Memory B cell (primary cell): ENCODE data around the gene DUSP9.

ENCODE experiments used
- ATAC-seq: fragments of 150-1000 bp; cut with Tn5 transposase; 2 replicates; pipeline ENCODE4 v1.10.0; 2021; ENCODE audit warnings: low read depth, mild to moderate bottlenecking, moderate library complexity
- DNase-seq, 2 donors: peaks; one replicate each; pipeline ENCODE4 v3.0.0; 2022; ENCODE audit warnings: low spot score in 2 of 2
- H3K27ac Mint-ChIP-seq: one replicate; pipeline ENCODE4 v1.8.0; 2022; ENCODE audit warnings: mild to moderate bottlenecking, moderate library complexity, mixed read lengths
- H3K27me3 Mint-ChIP-seq: one replicate; pipeline ENCODE4 v1.8.0; 2022; ENCODE audit warnings: mixed read lengths
- H3K36me3 Mint-ChIP-seq: one replicate; pipeline ENCODE4 v1.8.0; 2022; ENCODE audit warnings: mild to moderate bottlenecking, mixed read lengths
- H3K4me1 Mint-ChIP-seq: one replicate; pipeline ENCODE4 v1.8.0; 2022; ENCODE audit warnings: mixed read lengths
- H3K4me3 Mint-ChIP-seq: one replicate; pipeline ENCODE4 v1.8.0; 2022; ENCODE audit warnings: mild to moderate bottlenecking, moderate library complexity, mixed read lengths
- H3K9me3 Mint-ChIP-seq: one replicate; pipeline ENCODE4 v1.8.0; 2022; ENCODE audit warnings: mixed read lengths

The DUSP9 gene

DNA sequence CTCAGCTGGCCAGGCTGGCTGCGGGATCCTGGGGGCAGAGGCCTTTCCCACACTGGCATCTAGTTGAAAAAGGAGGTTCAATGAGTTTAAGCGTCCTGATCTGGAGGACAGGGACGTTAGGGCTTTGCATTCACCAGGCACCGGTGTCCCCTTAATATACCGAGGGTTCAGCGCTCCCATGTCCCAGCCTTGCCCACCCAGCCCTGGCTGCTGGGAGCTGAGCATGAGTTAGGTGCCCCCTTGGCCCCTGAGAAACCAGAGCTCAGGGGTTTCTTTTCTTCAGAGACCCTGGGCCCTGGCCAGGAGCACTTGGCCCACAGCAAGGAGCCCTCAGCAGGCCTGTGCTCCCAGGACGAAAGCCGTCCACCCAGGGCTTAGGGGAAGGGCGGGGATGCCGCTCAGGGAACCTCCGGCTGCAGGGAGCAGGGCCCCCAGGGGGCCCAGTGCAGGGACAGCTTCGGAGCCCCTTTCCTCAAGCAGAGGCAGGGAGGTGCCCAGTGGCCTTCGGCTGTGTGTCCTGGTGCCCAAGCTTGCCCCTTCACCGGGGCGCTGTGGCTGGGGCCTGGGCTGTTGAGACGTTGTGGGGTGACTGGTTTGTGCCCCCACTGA, 20.9 kb upstream of the DUSP9 start:
- DNase-seq (no peak), ATAC-seq (no peak)
- Mint-ChIP-seq H3K4me1 (peaks cover 2% of the 10 kb centered on the region), H3K36me3 (peaks cover 2% of the 10 kb centered on the region), H3K27ac (no peak overlapping the region), H3K27me3 (peaks cover 14% of the 10 kb centered on the region), H3K9me3 (peaks cover 2% of the 10 kb centered on the region), H3K4me3 (no peak overlapping the region)

DNA sequence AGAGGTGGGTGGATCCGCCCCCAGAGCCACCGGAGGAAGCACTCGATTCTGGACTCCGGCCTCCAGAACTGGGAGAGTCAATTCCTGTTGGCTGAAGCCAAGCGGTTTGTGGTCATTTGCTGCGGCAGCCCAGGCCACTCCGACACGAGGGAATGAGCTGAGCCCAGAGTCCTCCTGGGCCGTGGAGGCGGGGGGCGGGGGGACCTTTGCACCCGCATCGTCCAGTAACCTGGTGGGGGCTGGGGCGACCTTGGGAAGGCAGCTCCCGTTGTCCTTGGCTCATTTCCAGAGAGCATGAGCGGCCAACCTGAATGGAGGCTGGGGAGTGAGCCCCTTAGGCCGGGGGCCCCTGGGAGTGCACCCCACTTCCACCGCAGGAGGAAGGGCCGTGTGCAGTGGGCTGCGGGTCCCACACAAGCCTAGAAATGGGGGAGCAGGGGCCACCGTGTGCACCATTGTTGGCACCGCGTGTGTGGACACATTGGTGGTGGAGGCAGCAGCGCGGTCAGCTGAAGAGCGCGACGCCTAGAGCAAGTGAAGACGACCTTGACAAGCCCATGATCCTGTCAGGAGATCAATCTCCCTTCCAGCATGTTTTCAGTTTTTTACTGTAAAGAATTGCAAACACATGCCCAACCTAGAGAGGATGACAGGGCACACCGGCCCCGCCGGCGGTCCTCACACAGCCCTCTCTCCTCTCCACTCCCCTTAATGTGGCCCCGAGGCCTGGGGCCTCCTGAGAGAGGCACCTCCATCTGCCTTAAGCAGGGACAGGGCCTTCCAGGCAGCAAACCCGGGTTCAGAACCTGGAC, 19.9 kb upstream of the DUSP9 start:
- H3K4me3 Mint-ChIP-seq, result no peak overlapping the region
- H3K36me3 Mint-ChIP-seq, result peaks cover 2% of the 10 kb centered on the region
- H3K4me1 Mint-ChIP-seq, result peaks cover 2% of the 10 kb centered on the region
- DNase-seq (no peak), ATAC-seq (no peak)
- peaks cover 2% of the 10 kb centered on the region for H3K9me3 Mint-ChIP-seq
- H3K27ac Mint-ChIP-seq, result no peak overlapping the region
- H3K27me3 Mint-ChIP-seq, result peaks cover 13% of the 10 kb centered on the region

GRCh38 chrX:153627675-153628111, 19.3 kb upstream of the DUSP9 start:
- no peak overlapping the region for H3K4me3 Mint-ChIP-seq
- no peak overlapping the region for H3K27ac Mint-ChIP-seq
- ATAC-seq (no peak), DNase-seq (no peak)
- peaks cover 2% of the 10 kb centered on the region for H3K4me1 Mint-ChIP-seq
- H3K27me3 Mint-ChIP-seq, result peaks cover 12% of the 10 kb centered on the region
- H3K9me3 Mint-ChIP-seq, result peaks cover 2% of the 10 kb centered on the region
- peaks cover 2% of the 10 kb centered on the region for H3K36me3 Mint-ChIP-seq

DNA sequence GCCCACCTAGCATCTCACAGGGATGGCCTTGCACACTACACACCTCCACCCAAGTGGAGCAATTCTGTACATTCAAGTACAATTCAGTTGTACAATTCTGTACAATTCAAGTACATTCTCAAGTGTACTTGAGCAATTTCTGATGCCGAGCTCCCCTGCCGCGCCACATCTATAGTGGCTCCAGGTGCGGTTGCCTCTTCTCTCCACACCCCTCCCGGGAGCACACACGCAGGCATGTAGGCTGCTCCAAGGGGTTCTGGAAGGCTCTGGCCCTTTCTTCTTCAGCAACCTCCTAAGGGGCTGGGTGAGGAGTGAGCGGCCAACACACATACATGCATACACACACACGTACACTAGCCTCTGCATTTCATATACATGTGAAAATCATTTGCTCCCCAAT, 18.9 kb upstream of the DUSP9 start:
- peaks cover 2% of the 10 kb centered on the region for H3K4me1 Mint-ChIP-seq
- no peak overlapping the region for H3K27ac Mint-ChIP-seq
- peaks cover 2% of the 10 kb centered on the region for H3K36me3 Mint-ChIP-seq
- peaks cover 2% of the 10 kb centered on the region for H3K9me3 Mint-ChIP-seq
- H3K4me3 Mint-ChIP-seq, result no peak overlapping the region
- no peak for DNase-seq
- H3K27me3 Mint-ChIP-seq, result peaks cover 11% of the 10 kb centered on the region
- ATAC-seq, result no peak

GRCh38 chrX:153628665-153629064, 18.3 kb upstream of the DUSP9 start:
- Mint-ChIP-seq H3K27ac (no peak overlapping the region), H3K27me3 (peaks cover 10% of the 10 kb centered on the region), H3K9me3 (peaks cover 2% of the 10 kb centered on the region), H3K36me3 (peaks cover 2% of the 10 kb centered on the region), H3K4me1 (peaks cover 2% of the 10 kb centered on the region), H3K4me3 (no peak overlapping the region)
- DNase-seq (no peak), ATAC-seq (no peak)

- H3K27ac Mint-ChIP-seq, result no peak overlapping the region
- DNase-seq (no peak), ATAC-seq (no peak)
Measured at GRCh38 chrX:153631346-153631745, 15.7 kb upstream of the DUSP9 start.

GRCh38 chrX:153631907-153632594, 15.0 kb upstream of the DUSP9 start:
- Mint-ChIP-seq H3K36me3 (peaks cover 2% of the 10 kb centered on the region), H3K4me1 (peaks cover 2% of the 10 kb centered on the region), H3K9me3 (peaks cover 2% of the 10 kb centered on the region), H3K27me3 (peaks cover 15% of the 10 kb centered on the region), H3K27ac (no peak overlapping the region), H3K4me3 (no peak overlapping the region)
- no peak for ATAC-seq
- DNase-seq, result no peak

More at GRCh38 chrX:153631346-153631745, 15.7 kb upstream of the DUSP9 start:
- Mint-ChIP-seq H3K9me3 (peaks cover 2% of the 10 kb centered on the region), H3K36me3 (peaks cover 2% of the 10 kb centered on the region), H3K4me1 (peaks cover 2% of the 10 kb centered on the region), H3K4me3 (no peak overlapping the region), H3K27me3 (peaks cover 15% of the 10 kb centered on the region)

DNA sequence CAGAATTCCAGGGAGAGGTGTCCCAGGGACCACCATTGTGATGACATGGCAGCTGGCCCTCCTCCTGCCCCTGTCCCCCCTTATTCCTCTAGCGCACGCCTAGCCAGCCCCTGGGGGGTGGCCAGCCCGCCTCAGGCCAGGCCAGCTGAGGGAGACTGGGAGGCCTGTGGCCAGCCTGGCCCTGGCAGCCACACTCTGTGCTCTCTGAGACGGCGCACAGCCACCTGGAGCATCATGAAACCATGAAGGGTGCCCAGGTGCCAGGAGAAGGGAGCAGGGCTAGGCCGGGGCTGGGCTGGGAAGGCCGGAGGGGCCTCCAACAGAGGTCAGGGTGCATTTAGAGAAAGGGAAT, 14.4 kb upstream of the DUSP9 start:
- Mint-ChIP-seq H3K27me3 (peaks cover 15% of the 10 kb centered on the region), H3K4me1 (peaks cover 2% of the 10 kb centered on the region), H3K9me3 (peaks cover 2% of the 10 kb centered on the region), H3K27ac (no peak overlapping the region), H3K4me3 (no peak overlapping the region), H3K36me3 (peaks cover 2% of the 10 kb centered on the region)
- ATAC-seq (no peak), DNase-seq (no peak)

DNA sequence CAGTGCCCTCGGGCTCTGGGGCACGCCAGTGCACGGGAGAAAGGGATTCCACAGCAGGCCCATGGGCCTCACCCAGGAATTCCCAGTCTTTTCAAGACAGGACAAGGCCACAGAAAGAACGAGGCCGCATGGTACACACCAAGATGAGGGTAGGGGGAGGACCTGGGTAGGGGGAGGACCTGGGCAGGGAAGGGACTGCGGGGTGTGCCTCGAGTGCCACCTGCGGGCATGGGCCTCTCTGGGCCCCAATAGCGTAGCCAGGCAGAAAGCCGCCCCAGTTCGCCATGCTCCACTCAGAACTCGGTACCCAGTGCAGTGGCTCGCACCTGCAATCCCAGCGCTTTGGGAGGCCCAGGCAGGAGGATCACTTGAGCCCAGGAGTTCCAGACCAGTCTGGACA, 14.0 kb upstream of the DUSP9 start:
- Mint-ChIP-seq H3K9me3 (peaks cover 2% of the 10 kb centered on the region), H3K27ac (no peak overlapping the region), H3K36me3 (peaks cover 2% of the 10 kb centered on the region), H3K27me3 (peaks cover 15% of the 10 kb centered on the region), H3K4me1 (peaks cover 2% of the 10 kb centered on the region), H3K4me3 (no peak overlapping the region)
- no peak for DNase-seq
- no peak for ATAC-seq

DNA sequence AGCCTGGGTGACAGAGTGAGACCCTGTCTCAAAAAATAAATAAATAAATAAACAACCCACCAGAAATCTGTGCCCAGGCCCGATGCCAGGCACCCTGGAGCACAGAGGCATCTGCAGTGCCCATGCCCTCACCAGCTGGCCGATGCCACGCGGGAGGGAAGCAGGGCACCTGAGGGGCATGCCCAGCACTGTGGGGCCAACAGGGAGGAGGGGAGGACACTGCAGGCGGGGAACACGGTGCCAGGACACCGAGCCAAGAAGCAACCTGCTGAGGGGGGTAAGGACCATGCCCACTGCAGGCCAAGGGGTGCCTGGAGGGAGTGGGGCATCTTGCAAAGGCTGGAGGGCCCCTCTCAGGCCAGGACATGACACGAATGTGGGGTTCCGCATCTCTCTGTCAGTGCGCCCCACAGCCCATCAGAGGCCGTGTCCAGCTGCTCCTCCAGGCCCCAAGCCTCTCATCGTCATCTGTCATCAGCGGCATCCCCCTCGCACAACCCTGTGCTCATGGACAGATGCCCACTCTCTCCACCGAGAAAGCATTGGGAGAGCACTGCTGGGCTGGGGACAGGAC, 13.3 kb upstream of the DUSP9 start:
- H3K9me3 Mint-ChIP-seq, result peaks cover 2% of the 10 kb centered on the region
- H3K27me3 Mint-ChIP-seq, result peaks cover 16% of the 10 kb centered on the region
- H3K4me1 Mint-ChIP-seq, result peaks cover 2% of the 10 kb centered on the region
- no peak for DNase-seq
- H3K27ac Mint-ChIP-seq, result no peak overlapping the region
- ATAC-seq, result no peak
- no peak overlapping the region for H3K4me3 Mint-ChIP-seq
- peaks cover 2% of the 10 kb centered on the region for H3K36me3 Mint-ChIP-seq

DNA sequence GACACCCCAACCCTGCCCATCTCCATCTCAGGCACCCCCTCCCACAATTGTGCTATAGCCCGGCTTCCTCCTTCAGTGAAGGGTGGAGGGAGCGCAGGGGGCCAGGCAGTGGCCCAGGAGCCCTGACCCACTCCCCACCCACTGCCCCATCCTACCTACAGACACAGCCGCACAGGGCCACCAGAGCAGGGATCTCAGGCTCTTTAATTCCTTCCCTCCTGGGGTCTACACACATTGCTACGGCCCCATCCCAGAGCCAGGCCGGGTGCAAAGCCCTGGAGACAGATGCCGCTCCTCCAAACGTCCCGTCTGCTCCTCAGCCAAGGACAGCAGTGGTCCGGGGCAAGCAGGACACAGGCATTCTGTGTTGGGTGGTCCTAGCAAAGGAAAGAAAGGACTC, 12.8 kb upstream of the DUSP9 start:
- Mint-ChIP-seq H3K27me3 (peaks cover 18% of the 10 kb centered on the region), H3K9me3 (peaks cover 2% of the 10 kb centered on the region), H3K4me3 (no peak overlapping the region), H3K36me3 (peaks cover 2% of the 10 kb centered on the region), H3K27ac (no peak overlapping the region), H3K4me1 (peaks cover 2% of the 10 kb centered on the region)
- ATAC-seq (no peak), DNase-seq (no peak)

- H3K27ac Mint-ChIP-seq, result no peak overlapping the region
- peaks cover 2% of the 10 kb centered on the region for H3K36me3 Mint-ChIP-seq
- H3K27me3 Mint-ChIP-seq, result peaks cover 15% of the 10 kb centered on the region
- no peak for ATAC-seq
- peaks cover 2% of the 10 kb centered on the region for H3K9me3 Mint-ChIP-seq
- DNase-seq, result no peak
- H3K4me1 Mint-ChIP-seq, result peaks cover 2% of the 10 kb centered on the region
- H3K4me3 Mint-ChIP-seq, result no peak overlapping the region
Measured at GRCh38 chrX:153634832-153635231, 12.2 kb upstream of the DUSP9 start.

DNA sequence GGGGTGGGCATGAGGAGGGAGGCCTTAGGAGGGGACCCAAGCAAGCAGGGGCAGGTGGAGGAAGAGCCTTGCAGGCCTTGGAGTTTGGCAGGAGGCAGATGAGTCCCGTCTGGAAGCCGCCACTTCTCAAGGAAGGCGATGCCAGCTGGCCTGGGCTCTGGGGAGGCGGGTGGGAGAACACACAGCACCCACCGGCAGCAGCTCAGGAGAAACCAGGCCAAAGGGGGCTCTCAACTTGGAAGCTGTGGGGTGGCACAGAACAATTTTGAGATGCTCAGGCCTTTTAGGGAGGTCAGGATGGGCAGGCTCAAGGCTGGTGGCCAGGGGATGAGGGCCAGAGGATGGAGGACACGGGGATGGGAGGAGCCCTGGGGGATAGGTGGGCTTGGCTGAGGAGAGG, 11.6 kb upstream of the DUSP9 start:
- ATAC-seq (no peak), DNase-seq (no peak)
- peaks cover 2% of the 10 kb centered on the region for H3K4me1 Mint-ChIP-seq
- H3K27ac Mint-ChIP-seq, result no peak overlapping the region
- peaks cover 2% of the 10 kb centered on the region for H3K36me3 Mint-ChIP-seq
- H3K9me3 Mint-ChIP-seq, result peaks cover 2% of the 10 kb centered on the region
- H3K27me3 Mint-ChIP-seq, result peaks cover 13% of the 10 kb centered on the region
- no peak overlapping the region for H3K4me3 Mint-ChIP-seq
